Testis (tissue), 2 donors: Measurements from ENCODE around the gene RNF11.

Source experiments
- CTCF ChIP-seq, 3 experiments: fragments of 450-650 bp in 2 of 3; fragments of 200-600 bp in 1 of 3; sonication (generic) in 1 of 3; IDR thresholded peaks; one replicate each; pipeline ENCODE4 v1.5.1; 2016 to 2019; ENCODE audit warnings: antibody characterized with exemption in 3 of 3, mild to moderate bottlenecking in 2 of 3, moderate library complexity in 1 of 3
- POLR2A ChIP-seq: fragments of 450-650 bp; IDR thresholded peaks from one replicate; pipeline ENCODE4 v1.6.1; 2017; ENCODE audit warnings: antibody characterized with exemption, mild to moderate bottlenecking, moderate library complexity

GRCh38 chr1:51272916-51273315, 36.8 kb downstream of the RNF11 start:
- no peak for TF ChIP-seq CTCF (IDR thresholded peaks at IDR 0.05)
- TF ChIP-seq POLR2A: no peak
